Neural cell (in vitro differentiated cells): ENCODE data around the gene BTN2A1. TPM values are rescaled to one million over a fixed set of nuclear protein-coding genes. Genes with fewer than 3 reads are reported as not detected.
"Not testable (repeated sequence)": the region's sequence is repeated elsewhere in the genome, so short reads cannot be mapped to it uniquely, and the experiment has no call there.

ENCODE experiments used
- H2AFZ ChIP-seq: fragments of 200-600, 300-800 bp; sonication (generic), shearing (Covaris generic); 2 replicates; pipeline ENCODE4 v1.6.0; 2014; ENCODE audit warnings: low read depth, mild to moderate bottlenecking, antibody characterized with exemption, low read length, moderate library complexity
- H3F3A ChIP-seq: fragments of 200-600 bp; shearing (Covaris generic); 2 replicates; pipeline ENCODE4 v1.6.1; 2016; ENCODE audit warnings: mild to moderate bottlenecking, moderate library complexity, mixed read lengths, antibody characterized with exemption, low read length; ENCODE audit not compliant: insufficient read depth, poor library complexity, severe bottlenecking
- H3K27ac ChIP-seq: fragments of 200-600, 300-800 bp; sonication (generic), shearing (Covaris generic); 2 replicates; pipeline ENCODE4 v1.5.1; 2014; ENCODE audit warnings: mild to moderate bottlenecking, low read length, moderate library complexity
- H3K27me3 ChIP-seq: fragments of 300-800, 200-600 bp; sonication (generic), shearing (Covaris generic); 2 replicates; pipeline ENCODE4 v1.6.0; 2014; ENCODE audit warnings: mild to moderate bottlenecking, low read depth, low read length, moderate library complexity; ENCODE audit not compliant: insufficient read depth
- H3K36me3 ChIP-seq: fragments of 300-800, 200-600 bp; sonication (generic), shearing (Covaris generic); 2 replicates; pipeline ENCODE4 v1.5.1; 2014; ENCODE audit warnings: mild to moderate bottlenecking, antibody characterized with exemption, low read length, moderate library complexity; ENCODE audit not compliant: insufficient read depth
- H3K4me2 ChIP-seq: fragments of 300-800, 200-600 bp; sonication (generic), shearing (Covaris generic); 2 replicates; pipeline ENCODE4 v1.6.0; 2014; ENCODE audit warnings: mild to moderate bottlenecking, low read length
- H3K4me3 ChIP-seq: fragments of 300-800, 200-600 bp; sonication (generic), shearing (Covaris generic); 2 replicates; pipeline ENCODE4 v1.5.1; 2014; ENCODE audit warnings: mild to moderate bottlenecking, low read length, moderate library complexity
- H3K79me2 ChIP-seq: fragments of 200-600 bp; shearing (Covaris generic); replicated peaks from 2 replicates; pipeline ENCODE4 v1.6.0; 2014; ENCODE audit warnings: mild to moderate bottlenecking, low read length, moderate library complexity; ENCODE audit not compliant: insufficient read depth
- H3K9ac ChIP-seq: fragments of 300-800, 200-600 bp; sonication (generic), shearing (Covaris generic); 2 replicates; pipeline ENCODE4 v1.6.1; 2016; ENCODE audit warnings: mild to moderate bottlenecking, low read length, mixed read lengths
- H3K9me2 ChIP-seq: fragments of 200-600 bp; shearing (Covaris generic); 2 replicates; pipeline ENCODE4 v1.6.1; 2016; ENCODE audit warnings: mild to moderate bottlenecking, low read length, mixed read lengths; ENCODE audit not compliant: insufficient read depth
- H3K9me3 ChIP-seq: fragments of 200-600, 300-800 bp; sonication (generic), shearing (Covaris generic); 2 replicates; pipeline ENCODE4 v1.6.1; 2016; ENCODE audit warnings: mild to moderate bottlenecking, mixed run types, low read length, moderate library complexity, mixed read lengths
- H4K20me1 ChIP-seq: fragments of 200-600 bp; shearing (Covaris generic); 2 replicates; pipeline ENCODE4 v1.6.1; 2016; ENCODE audit warnings: mild to moderate bottlenecking, mixed run types; ENCODE audit not compliant: insufficient read depth
- CTCF ChIP-seq: fragments of 450-650 bp; IDR thresholded peaks from 2 replicates; pipeline ENCODE4 v1.5.1; 2014; ENCODE audit warnings: antibody characterized with exemption, mild to moderate bottlenecking, moderate library complexity; ENCODE audit not compliant: poor library complexity, severe bottlenecking
- EP300 ChIP-seq: fragments of 450-650 bp; conservative IDR thresholded peaks from 2 replicates; pipeline ENCODE4 v1.6.1; 2014; ENCODE audit warnings: antibody characterized with exemption, mild to moderate bottlenecking, moderate library complexity; ENCODE audit not compliant: poor library complexity, severe bottlenecking
- EZH2 ChIP-seq: fragments of 200-600, 300-800 bp; shearing (Covaris generic), sonication (generic); IDR thresholded peaks from 2 replicates; pipeline ENCODE4 v1.6.1; 2014; ENCODE audit warnings: antibody characterized with exemption, low read length, borderline replicate concordance, mild to moderate bottlenecking; ENCODE audit not compliant: insufficient read depth, poor library complexity, severe bottlenecking
- MXI1 ChIP-seq: fragments of 450-650 bp; conservative IDR thresholded peaks from 2 replicates; pipeline ENCODE4 v1.6.1; 2014; ENCODE audit warnings: antibody characterized with exemption, mild to moderate bottlenecking; ENCODE audit not compliant: poor library complexity, severe bottlenecking
- POLR2AphosphoS5 ChIP-seq: IDR thresholded peaks from 2 replicates; pipeline ENCODE4 v1.6.1; 2012
- RAD21 ChIP-seq: fragments of 450-650 bp; conservative IDR thresholded peaks from 2 replicates; pipeline ENCODE4 v1.6.1; 2014; ENCODE audit warnings: antibody characterized with exemption, mild to moderate bottlenecking, moderate library complexity
- REST ChIP-seq: IDR thresholded peaks from 2 replicates; pipeline ENCODE4 v1.6.1; 2012; ENCODE audit warnings: borderline replicate concordance
- SMC3 ChIP-seq: fragments of 450-650 bp; conservative IDR thresholded peaks from 2 replicates; pipeline ENCODE4 v1.6.1; 2014; ENCODE audit warnings: antibody characterized with exemption, mild to moderate bottlenecking, moderate library complexity; ENCODE audit not compliant: poor library complexity
- TAF1 ChIP-seq: IDR thresholded peaks from 2 replicates; pipeline ENCODE4 v1.6.1; 2012; ENCODE audit warnings: low read depth
- polyA plus RNA-seq: library from polyadenylated mRNA; depleted of rRNA; stranded (reverse); fragments of >200 nt; gene quantifications from 2 replicates; pipeline ENCODE4 v1.2.3, GENCODE V29; 2014

BTN2A1 gene
- polyA plus RNA-seq, 1 donor from 2014 or later: 33.8 TPM

GRCh38 chr6:26457264-26457805, 420 bp upstream of the BTN2A1 start:
- peak overlapping the region; percentile 47 for H3K4me2 ChIP-seq
- no peaks in the 10 kb centered on the region for H3F3A ChIP-seq
- no peak for TF ChIP-seq EP300
- no peaks in the 10 kb centered on the region for H3K27me3 ChIP-seq
- peak overlapping the region; percentile 77 for H3K4me3 ChIP-seq
- H3K27ac ChIP-seq: peak overlapping the region; percentile 92
- H3K79me2 ChIP-seq: peaks cover 24% of the 10 kb centered on the region
- no peaks in the 10 kb centered on the region for H3K9me2 ChIP-seq
- no peaks in the 10 kb centered on the region for H4K20me1 ChIP-seq
- peak overlapping the region; percentile 85 for H3K9ac ChIP-seq
- no peaks in the 10 kb centered on the region for H3K9me3 ChIP-seq
- H3K36me3 ChIP-seq: peaks cover 5% of the 10 kb centered on the region
- peak overlapping the region; percentile 98 for H2AFZ ChIP-seq

GRCh38 chr6:26459023-26459810, 1.5 kb downstream of the BTN2A1 start:
- Histone ChIP-seq H3K27ac (no peak overlapping the region), H4K20me1 (no peaks in the 10 kb centered on the region), H3K4me2 (peak overlapping the region; percentile 80), H3K79me2 (peaks cover 24% of the 10 kb centered on the region), H3K9me3 (no peaks in the 10 kb centered on the region), H3K36me3 (peaks cover 5% of the 10 kb centered on the region), H3K4me3 (peak overlapping the region; percentile 77), H3K9me2 (no peaks in the 10 kb centered on the region), H2AFZ (no peak overlapping the region), H3F3A (no peaks in the 10 kb centered on the region), H3K9ac (peak overlapping the region; percentile 85), H3K27me3 (no peaks in the 10 kb centered on the region)
- TF ChIP-seq MXI1: no peak
- TF ChIP-seq POLR2AphosphoS5: no peak
- TF ChIP-seq REST: no peak
- TF ChIP-seq TAF1: no peak
- no peak for TF ChIP-seq CTCF
- TF ChIP-seq SMC3: no peak
- no peak for TF ChIP-seq RAD21
- TF ChIP-seq EZH2: no peak
- no peak for TF ChIP-seq EP300

GRCh38 chr6:26461353-26461752, 3.6 kb downstream of the BTN2A1 start:
- not testable (repeated sequence) for H3K27ac ChIP-seq, H3K36me3 ChIP-seq
- H3K4me2 ChIP-seq: peak overlapping the region; percentile 41

More at GRCh38 chr6:26461353-26461752, 3.6 kb downstream of the BTN2A1 start:
- not testable (repeated sequence) for H4K20me1 ChIP-seq, H3K9me2 ChIP-seq, H3F3A ChIP-seq, H2AFZ ChIP-seq, H3K9ac ChIP-seq, H3K27me3 ChIP-seq, H3K9me3 ChIP-seq
- H3K4me3 ChIP-seq: peak overlapping the region; percentile 77
- peaks cover 24% of the 10 kb centered on the region for H3K79me2 ChIP-seq
